Ascending aorta (tissue), 2 donors: ENCODE results near the gene OVOL1. TPM values are rescaled to one million over a fixed set of nuclear protein-coding genes. Genes with fewer than 3 reads are reported as not detected.
"Not testable (repeated sequence)": the region's sequence is repeated elsewhere in the genome, so short reads cannot be mapped to it uniquely, and the experiment has no call there.

Experiments used
- DNase-seq, 2 donors: peaks; one replicate each; pipeline ENCODE4 v3.0.0-alpha.2; 2019; ENCODE audit warnings: low spot score in 2 of 2
- H3K27ac ChIP-seq, 2 donors: fragments of 200-600 bp; sonication (generic); one replicate each; pipeline ENCODE4 v1.5.1; 2016 to 2017; ENCODE audit warnings: mild to moderate bottlenecking in 1 of 2
- H3K27me3 ChIP-seq: fragments of 200-600 bp; sonication (generic); one replicate; pipeline ENCODE4 v1.5.1; 2017
- H3K36me3 ChIP-seq, 2 donors: fragments of 200-600 bp; sonication (generic); one replicate each; pipeline ENCODE4 v1.5.1; 2016
- H3K4me1 ChIP-seq, 2 donors: fragments of 200-600 bp; sonication (generic); one replicate each; pipeline ENCODE4 v1.5.1; 2016 to 2017; ENCODE audit warnings: mild to moderate bottlenecking in 1 of 2
- H3K4me3 ChIP-seq, 2 donors: fragments of 200-600 bp; sonication (generic); one replicate each; pipeline ENCODE4 v1.5.1; 2016 to 2017; ENCODE audit warnings: mild to moderate bottlenecking in 1 of 2
- H3K9me3 ChIP-seq, 2 donors: fragments of 200-600 bp; sonication (generic); one replicate each; pipeline ENCODE4 v1.5.1; 2016
- CTCF ChIP-seq, 3 experiments: fragments of 200-600 bp in 2 of 3; fragments of 450-650 bp in 1 of 3; sonication (generic) in 2 of 3; IDR thresholded peaks; one replicate each; pipeline ENCODE4 v1.5.1; 2016 to 2019; ENCODE audit warnings: antibody characterized with exemption in 3 of 3, mild to moderate bottlenecking in 1 of 3, moderate library complexity in 1 of 3
- intact Hi-C: fragments of 100-400 bp; cut with DNase I; formaldehyde crosslinking; loops from one replicate; pipeline ENCODE4 v1.15.1; 2023
- total RNA-seq: library from RNA; depleted of rRNA; stranded (reverse); fragments of >200 nt; gene quantifications from one replicate; pipeline ENCODE4 v1.1.0, GENCODE V29; 2016

The OVOL1 gene
- total RNA-seq, 1 donor from 2014 or later, result not detected

GRCh38 chr11:65767406-65767805, 19.5 kb upstream of the OVOL1 start:
- no peaks in the 10 kb centered on the region for H3K36me3 ChIP-seq
- intact Hi-C loops, result no loop called here
- H3K27me3 ChIP-seq, result no peaks in the 10 kb centered on the region
- H3K4me1 ChIP-seq, result no peaks in the 10 kb centered on the region
- no peaks in the 10 kb centered on the region for H3K9me3 ChIP-seq
- no peak overlapping the region for H3K27ac ChIP-seq
- no peak for DNase-seq
- no peak overlapping the region for H3K4me3 ChIP-seq
- TF ChIP-seq CTCF (IDR thresholded peaks at IDR 0.05), result no peak

- DNase-seq, H3K27me3 ChIP-seq, H3K36me3 ChIP-seq, intact Hi-C loops, H3K4me1 ChIP-seq, H3K27ac ChIP-seq, H3K4me3 ChIP-seq, H3K9me3 ChIP-seq: not testable (repeated sequence)
Measured at GRCh38 chr11:65767806-65768205, 19.1 kb upstream of the OVOL1 start.

GRCh38 chr11:65770951-65771567, 15.8 kb upstream of the OVOL1 start:
- no peak for TF ChIP-seq CTCF (IDR thresholded peaks at IDR 0.05)
- Histone ChIP-seq H3K27ac (no peak overlapping the region), H3K36me3 (peaks cover 0 to under 1% of the 10 kb centered on the region in 2 donors), H3K4me3 (no peak overlapping the region), H3K4me1 (no peaks in the 10 kb centered on the region), H3K9me3 (no peaks in the 10 kb centered on the region), H3K27me3 (no peaks in the 10 kb centered on the region)
- intact Hi-C loops, result loop anchor here (2.0 kb wide), 1 partner anchor 60 kb away; no protein-coding TSS in a partner anchor
- no peak for DNase-seq

- no peak for TF ChIP-seq CTCF (IDR thresholded peaks at IDR 0.05)
- no peaks in the 10 kb centered on the region for H3K4me1 ChIP-seq
- H3K36me3 ChIP-seq, result peaks cover 0 to 5% of the 10 kb centered on the region in 2 donors
- H3K27ac ChIP-seq, result no peak overlapping the region
- DNase-seq, result no peak
- intact Hi-C loops, result loop anchor here (2.0 kb wide), 1 partner anchor 61 kb away; no protein-coding TSS in a partner anchor
- H3K27me3 ChIP-seq, result no peaks in the 10 kb centered on the region
- H3K9me3 ChIP-seq, result no peaks in the 10 kb centered on the region
- H3K4me3 ChIP-seq, result no peak overlapping the region
Measured at GRCh38 chr11:65771589-65772112, 15.2 kb upstream of the OVOL1 start.

- peaks cover under 1% of the 10 kb centered on the region in 2 donors for H3K4me1 ChIP-seq
- peaks cover 16 to 27% of the 10 kb centered on the region in 2 donors for H3K36me3 ChIP-seq
- no peak for TF ChIP-seq CTCF (IDR thresholded peaks at IDR 0.05)
- no peak for DNase-seq
- H3K9me3 ChIP-seq, result no peaks in the 10 kb centered on the region
- intact Hi-C loops, result no loop called here
- no peak overlapping the region for H3K27ac ChIP-seq
- H3K4me3 ChIP-seq, result no peak overlapping the region
- no peaks in the 10 kb centered on the region for H3K27me3 ChIP-seq
Measured at GRCh38 chr11:65773784-65774411, 13.0 kb upstream of the OVOL1 start.
